Ovary (tissue), 9 donors: ENCODE data around the gene EVX2. TPM values are rescaled to one million over a fixed set of nuclear protein-coding genes. Genes with fewer than 3 reads are reported as not detected.

Source experiments
- DNase-seq, 5 donors: peaks; one replicate each; pipeline ENCODE4 v3.0.0-alpha.2; 2019 to 2020
- H3K27ac ChIP-seq, 2 donors: fragments of 200-600 bp; one replicate each; pipeline versions ENCODE4 v1.5.1 to v1.8.0; 2019 to 2022
- H3K27me3 ChIP-seq: fragments of 200-600 bp; one replicate; pipeline ENCODE4 v1.8.0; 2022
- H3K36me3 ChIP-seq: fragments of 200-600 bp; sonication (generic); one replicate; pipeline ENCODE4 v1.5.1; 2019
- H3K4me1 ChIP-seq: one replicate; pipeline ENCODE4 v1.8.1; 2013; ENCODE audit warnings: mild to moderate bottlenecking, moderate library complexity; ENCODE audit not compliant: insufficient read depth
- H3K4me3 ChIP-seq: fragments of 200-600 bp; sonication (generic); one replicate; pipeline ENCODE4 v1.5.1; 2017
- H3K9me3 ChIP-seq, 2 donors: fragments of 200-600 bp in 1 of 2; sonication (generic) in 1 of 2; one replicate each; pipeline versions ENCODE4 v1.5.1 to v1.8.1; 2013 to 2019; ENCODE audit warnings: mild to moderate bottlenecking in 1 of 2, moderate library complexity in 1 of 2
- EP300 ChIP-seq: sonication (generic); formaldehyde crosslinking; IDR thresholded peaks from one replicate; pipeline ENCODE4 v1.6.1; 2017; ENCODE audit warnings: antibody characterized with exemption
- POLR2A ChIP-seq: fragments of 450-650 bp; IDR thresholded peaks from one replicate; pipeline ENCODE4 v1.6.1; 2017; ENCODE audit warnings: antibody characterized with exemption, mild to moderate bottlenecking, moderate library complexity
- WGBS, 3 donors: extraction: QIAGEN DNeasy Blood & Tissue Kit in 1 of 3; methylation state at CpG; one replicate each; pipeline versions ENCODE4 v1.1.5 to v1.1.7; 2013 to 2017; 5-methylcytosine and 5-hydroxymethylcytosine counted together
- intact Hi-C, 4 donors: fragments of 100-400 bp; cut with DNase I; formaldehyde crosslinking; loops; one replicate each; pipeline versions ENCODE4 v1.11.0 to v1.15.1; 2022 to 2023
- polyA plus RNA-seq, 2 donors: library from polyadenylated mRNA; stranded (reverse); fragments of 200-250 nt in 1 of 2; fragments of 350-450 nt in 1 of 2; fragmentation: Illumina TruSeq in 1 of 2; extraction: RNeasy Lipid Tissue Mini Kit (QIAGEN cat#74804) in 1 of 2; gene quantifications; one replicate each; pipeline ENCODE4 v1.2.3, GENCODE V29; 2013 to 2014
- total RNA-seq, 7 donors: library from RNA; depleted of rRNA in 2 of 7; stranded (reverse); fragments of >200 nt in 2 of 7; fragmentation: NEBNext Ultra II Directional in 3 of 7; extraction: Animal tissue kit (Norgen Biotek cat#: 25700) in 3 of 7; gene quantifications; one replicate each; pipeline versions ENCODE4 v1.1.0 to v1.2.4, GENCODE V29; 2016 to 2023
- TF ChIP-seq, protein P1 (sequence below), 3 donors: fragments of 450-650 bp in 2 of 3; fragments of 200-600 bp in 1 of 3; IDR thresholded peaks; one replicate each; pipeline versions ENCODE4 v1.5.1 to v1.8.0; 2016 to 2022; ENCODE audit warnings: antibody characterized with exemption in 3 of 3, mild to moderate bottlenecking in 1 of 3
- donor health status: DM: no; HTN: no; CAD: no; lungs with moderate emphysema.
- donor health status: DM: no; HTN: no; CAD: no.
- donor health status: Bipolar disorder and iron deficiency.
- donor health status: DM: yes; HTN: yes; CAD: no.
- donor health status: DM: no; HTN: no; CAD: no.
- donor health status: DM: yes; HTN: yes; CAD: no.

The EVX2 gene
- total and polyA plus RNA-seq, 9 donors = not detected

GRCh38 chr2:176099728-176100546, 16.2 kb upstream of the EVX2 start, which contains the start of gene HOXD12:
TSS of gene HOXD12 (plus strand) at chr2:176099795. CDS start at chr2:176099802, 7 bp downstream.
- no peak within 1 kb of the TSS for H3K4me3 ChIP-seq
- WGBS, 3 donors = 4 to 10% (median 5%) methylated on average over 65 to 70 of the region's 70 CpGs
- no peaks in the 10 kb centered on the region for H3K36me3 ChIP-seq
- intact Hi-C loops = loop anchor here in 3 of 4 donors (5.0 to 10.0 kb wide), 3 partner anchors 413 to 1765 kb away; partner anchors contain the start of gene SP9 (in 1 of the 3)
- no peaks in the 10 kb centered on the region for H3K4me1 ChIP-seq
- peaks cover 0 to 3% of the 10 kb centered on the region in 2 donors for H3K9me3 ChIP-seq
- peaks cover 13% of the 10 kb centered on the region for H3K27me3 ChIP-seq
- no peak within 1 kb of the TSS for H3K27ac ChIP-seq
- TF ChIP-seq POLR2A = no peak
- TF ChIP-seq EP300 = no peak
- TF ChIP-seq, protein P1, sequence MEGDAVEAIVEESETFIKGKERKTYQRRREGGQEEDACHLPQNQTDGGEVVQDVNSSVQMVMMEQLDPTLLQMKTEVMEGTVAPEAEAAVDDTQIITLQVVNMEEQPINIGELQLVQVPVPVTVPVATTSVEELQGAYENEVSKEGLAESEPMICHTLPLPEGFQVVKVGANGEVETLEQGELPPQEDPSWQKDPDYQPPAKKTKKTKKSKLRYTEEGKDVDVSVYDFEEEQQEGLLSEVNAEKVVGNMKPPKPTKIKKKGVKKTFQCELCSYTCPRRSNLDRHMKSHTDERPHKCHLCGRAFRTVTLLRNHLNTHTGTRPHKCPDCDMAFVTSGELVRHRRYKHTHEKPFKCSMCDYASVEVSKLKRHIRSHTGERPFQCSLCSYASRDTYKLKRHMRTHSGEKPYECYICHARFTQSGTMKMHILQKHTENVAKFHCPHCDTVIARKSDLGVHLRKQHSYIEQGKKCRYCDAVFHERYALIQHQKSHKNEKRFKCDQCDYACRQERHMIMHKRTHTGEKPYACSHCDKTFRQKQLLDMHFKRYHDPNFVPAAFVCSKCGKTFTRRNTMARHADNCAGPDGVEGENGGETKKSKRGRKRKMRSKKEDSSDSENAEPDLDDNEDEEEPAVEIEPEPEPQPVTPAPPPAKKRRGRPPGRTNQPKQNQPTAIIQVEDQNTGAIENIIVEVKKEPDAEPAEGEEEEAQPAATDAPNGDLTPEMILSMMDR (IDR thresholded peaks at IDR 0.05) = no peak
- peak in 1 of 5 donors; percentile 11 for DNase-seq

DNA sequence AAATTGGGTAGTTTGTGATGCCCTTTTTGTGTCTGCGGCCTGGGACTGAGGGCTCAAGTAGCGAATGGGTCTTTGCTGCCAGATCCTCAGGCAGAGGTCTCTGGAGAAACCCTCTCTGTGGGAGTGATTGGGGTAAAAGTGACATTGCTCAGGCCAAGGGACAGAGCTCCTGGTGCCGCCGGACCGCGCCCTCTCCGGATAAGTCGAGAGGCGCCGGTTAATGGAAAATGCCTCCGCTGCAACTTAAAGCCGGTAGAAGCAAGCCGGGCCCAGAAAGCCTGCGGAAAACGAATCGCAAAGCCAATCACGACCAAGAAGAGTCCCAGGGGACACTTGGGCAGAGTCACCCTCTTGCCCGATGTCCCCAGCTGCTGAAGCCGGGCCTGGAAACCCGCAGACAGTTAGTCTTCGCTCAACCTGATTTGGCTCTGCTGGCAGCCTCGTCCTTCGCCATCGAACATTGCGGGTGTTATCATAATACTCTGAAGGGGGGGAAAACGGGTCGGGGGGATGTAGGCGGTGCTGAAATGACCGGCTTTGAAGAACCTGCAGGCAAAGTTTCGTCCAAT, 15.5 kb upstream of the EVX2 start:
- peaks cover 0 to 3% of the 10 kb centered on the region in 2 donors for H3K9me3 ChIP-seq
- WGBS, 3 donors = 11 to 20% (median 12%) methylated on average over 24 to 30 of the region's 30 CpGs
- H3K27ac ChIP-seq = no peak overlapping the region
- H3K4me1 ChIP-seq = no peaks in the 10 kb centered on the region
- TF ChIP-seq POLR2A (no peak), EP300 (no peak)
- TF ChIP-seq, protein P1 (IDR thresholded peaks at IDR 0.05) = no peak
- H3K27me3 ChIP-seq = peaks cover 13% of the 10 kb centered on the region
- H3K36me3 ChIP-seq = no peaks in the 10 kb centered on the region
- no peak overlapping the region for H3K4me3 ChIP-seq
- intact Hi-C loops = loop anchor here in 1 of 4 donors (10.0 kb wide), 1 partner anchor 414 kb away; no protein-coding TSS in a partner anchor
- DNase-seq = no peak

DNA sequence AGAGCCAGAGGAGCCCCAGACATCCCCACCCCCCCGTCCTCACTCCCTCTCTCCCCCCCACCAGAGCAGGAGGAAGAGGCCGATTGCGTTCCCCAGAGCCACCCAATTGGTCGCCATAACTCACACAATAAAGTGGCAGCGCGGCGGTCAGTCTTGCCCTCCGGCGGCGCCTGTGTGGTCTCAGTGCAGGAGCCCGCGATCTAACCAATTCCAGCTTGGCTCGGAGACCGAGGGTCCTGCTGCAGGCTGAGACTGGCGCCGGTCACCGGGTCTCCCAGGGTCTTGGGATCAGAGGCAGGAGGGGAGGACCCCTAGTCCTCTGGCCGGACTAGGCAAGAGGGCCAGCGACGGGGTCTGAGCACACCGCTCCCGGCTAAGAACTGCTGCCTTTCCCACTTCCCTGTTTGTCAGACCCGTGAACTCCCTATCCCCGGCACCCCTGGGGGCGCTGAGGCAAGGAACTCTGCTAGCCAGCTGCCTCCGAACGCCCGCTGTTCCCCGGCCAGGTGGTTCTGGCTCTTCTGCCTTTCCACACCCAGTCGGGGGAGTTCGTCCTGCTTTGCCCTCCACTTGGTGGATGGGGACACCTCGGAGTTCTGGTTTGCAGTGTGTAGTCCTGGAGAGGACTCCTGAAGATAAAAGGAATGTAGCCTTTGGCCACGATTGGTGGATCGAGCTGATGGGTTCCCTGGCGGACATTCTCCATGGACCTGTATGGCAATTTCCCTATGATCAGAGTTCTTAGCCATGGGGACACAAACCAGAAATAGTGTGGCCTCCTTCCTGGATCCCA, 14.8 kb upstream of the EVX2 start:
- peak in 1 of 5 donors; percentile 12 for DNase-seq
- intact Hi-C loops = loop anchor here in 1 of 4 donors (10.0 kb wide), 1 partner anchor 414 kb away; no protein-coding TSS in a partner anchor
- Histone ChIP-seq H3K9me3 (peaks cover 0 to 3% of the 10 kb centered on the region in 2 donors), H3K4me1 (no peaks in the 10 kb centered on the region), H3K27ac (no peak overlapping the region), H3K36me3 (no peaks in the 10 kb centered on the region), H3K27me3 (peaks cover 15% of the 10 kb centered on the region), H3K4me3 (no peak overlapping the region)
- TF ChIP-seq, protein P1 (IDR thresholded peaks at IDR 0.05) = no peak
- TF ChIP-seq POLR2A (no peak), EP300 (no peak)
- 6 to 11% (median 8%) methylated on average over 33 to 35 of the region's 35 CpGs for WGBS, 3 donors

- intact Hi-C loops = loop anchor here in 1 of 4 donors (10.0 kb wide), 1 partner anchor 413 kb away; no protein-coding TSS in a partner anchor
- Histone ChIP-seq H3K9me3 (peaks cover 0 to 3% of the 10 kb centered on the region in 2 donors), H3K4me3 (no peak overlapping the region), H3K36me3 (no peaks in the 10 kb centered on the region), H3K27ac (no peak overlapping the region), H3K27me3 (peaks cover 21% of the 10 kb centered on the region), H3K4me1 (peaks cover 3% of the 10 kb centered on the region)
- TF ChIP-seq, protein P1 (IDR thresholded peaks at IDR 0.05) = no peak
- TF ChIP-seq POLR2A (no peak), EP300 (no peak)
- DNase-seq = no peak
- WGBS, 3 donors = 4 to 8% (median 7%) methylated on average over 16 to 18 of the region's 18 CpGs
Observed at GRCh38 chr2:176097820-176098365, 14.1 kb upstream of the EVX2 start.
